Mononuclear cell (primary cell): ENCODE data around the gene RPRML. TPM values are rescaled to one million over a fixed set of nuclear protein-coding genes. Genes with fewer than 3 reads are reported as not detected.
"Not testable (repeated sequence)": the region's sequence is repeated elsewhere in the genome, so short reads cannot be mapped to it uniquely, and the experiment has no call there.

Source experiments
- H3K27me3 ChIP-seq: 2 replicates; pipeline ENCODE4 v1.6.0; 2011; ENCODE audit warnings: low read length, control low read depth; ENCODE audit not compliant: insufficient read depth
- H3K4me1 ChIP-seq: 2 replicates; pipeline ENCODE4 v1.5.1; 2011; ENCODE audit warnings: mild to moderate bottlenecking, low read length, control low read depth; ENCODE audit not compliant: insufficient read depth
- H3K4me3 ChIP-seq: 2 replicates; pipeline ENCODE4 v1.5.1; 2011; ENCODE audit warnings: mild to moderate bottlenecking, low read length, moderate library complexity
- H3K9me3 ChIP-seq: 2 replicates; pipeline ENCODE4 v1.5.1; 2011; ENCODE audit warnings: low read depth, mild to moderate bottlenecking, control low read depth, low read length
- total RNA-seq: library from RNA; depleted of rRNA; stranded (reverse); fragments of >200 nt; gene quantifications from one replicate; pipeline ENCODE4 v1.2.3, GENCODE V29; 2012

RPRML gene
- total RNA-seq, 1 donor = not detected

GRCh38 chr17:46963571-46963970, 15.5 kb downstream of the RPRML start:
- H3K9me3 ChIP-seq = no peaks in the 10 kb centered on the region
- H3K4me3 ChIP-seq = no peak overlapping the region
- no peaks in the 10 kb centered on the region for H3K4me1 ChIP-seq
- H3K27me3 ChIP-seq = no peaks in the 10 kb centered on the region

GRCh38 chr17:46962374-46962790, 16.7 kb downstream of the RPRML start:
- Histone ChIP-seq H3K4me3 (no peak overlapping the region), H3K27me3 (no peaks in the 10 kb centered on the region), H3K9me3 (no peaks in the 10 kb centered on the region), H3K4me1 (no peaks in the 10 kb centered on the region)

GRCh38 chr17:46960152-46960551, 18.9 kb downstream of the RPRML start:
- Histone ChIP-seq H3K4me3 (no peak overlapping the region), H3K4me1 (no peaks in the 10 kb centered on the region), H3K9me3 (no peaks in the 10 kb centered on the region), H3K27me3 (no peaks in the 10 kb centered on the region)

GRCh38 chr17:46958041-46958591, 20.9 kb downstream of the RPRML start:
- no peaks in the 10 kb centered on the region for H3K4me1 ChIP-seq

DNA sequence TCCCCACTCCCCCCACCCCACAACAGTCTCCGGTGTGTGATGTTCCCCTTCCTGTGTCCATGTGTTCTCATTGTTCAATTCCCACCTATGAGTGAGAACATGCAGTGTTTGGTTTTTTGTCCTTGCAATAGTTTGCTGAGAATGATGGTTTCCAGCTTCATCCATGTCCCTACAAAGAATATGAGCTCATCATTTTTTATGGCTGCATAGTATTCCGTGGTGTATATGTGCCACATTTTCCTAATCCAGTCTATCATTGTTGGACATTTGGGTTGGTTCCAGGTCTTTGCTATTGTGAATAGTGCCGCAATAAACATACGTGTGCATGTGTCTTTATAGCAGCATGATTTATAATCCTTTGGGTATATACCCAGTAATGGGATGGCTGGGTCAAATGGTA, 25.9 kb downstream of the RPRML start:
- H3K9me3 ChIP-seq, H3K4me1 ChIP-seq, H3K4me3 ChIP-seq, H3K27me3 ChIP-seq: not testable (repeated sequence)

More at GRCh38 chr17:46958041-46958591, 20.9 kb downstream of the RPRML start:
- no peaks in the 10 kb centered on the region for H3K27me3 ChIP-seq
- H3K4me3 ChIP-seq = no peak overlapping the region
- H3K9me3 ChIP-seq = no peaks in the 10 kb centered on the region

DNA sequence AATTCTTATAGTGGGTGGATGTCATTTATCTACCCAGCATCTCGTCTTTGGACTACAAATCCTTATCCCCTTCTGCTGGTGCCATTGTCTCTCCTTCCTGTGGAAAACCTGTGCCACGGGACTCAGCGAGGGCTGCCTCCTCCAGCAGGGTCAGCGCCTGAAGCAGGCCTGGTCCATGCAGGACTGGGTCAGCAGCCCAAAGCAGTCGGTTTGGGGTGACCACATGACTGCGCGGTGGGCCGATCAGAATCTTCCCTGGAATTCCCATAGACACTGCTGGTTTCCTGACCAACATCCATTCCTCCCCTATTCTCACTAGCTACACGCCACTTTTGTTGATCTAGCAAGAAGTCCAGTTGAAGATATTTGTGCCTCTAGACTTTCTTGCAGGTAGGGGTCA, 26.9 kb downstream of the RPRML start:
- Histone ChIP-seq H3K4me1 (no peaks in the 10 kb centered on the region), H3K4me3 (no peak overlapping the region), H3K9me3 (no peaks in the 10 kb centered on the region), H3K27me3 (no peaks in the 10 kb centered on the region)

DNA sequence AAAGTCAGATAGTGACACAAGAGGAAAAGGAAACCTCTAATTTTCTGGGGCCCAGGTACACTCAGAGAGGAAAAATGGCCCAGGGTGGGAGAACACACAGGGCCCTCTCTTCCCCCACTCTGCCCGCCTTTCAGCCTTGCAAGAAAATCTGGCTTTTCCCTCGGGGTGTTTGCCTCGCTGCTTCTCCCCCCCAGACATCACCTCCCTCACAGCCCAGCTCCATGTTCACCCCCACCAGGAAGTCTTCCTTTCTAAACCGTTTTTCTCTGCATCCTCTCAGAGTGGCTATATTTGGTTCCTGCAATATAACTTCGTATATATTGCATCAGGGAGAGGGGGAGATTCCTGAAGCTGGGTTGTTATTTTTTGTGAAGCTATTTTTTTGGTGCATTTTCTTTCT, 27.3 kb downstream of the RPRML start:
- no peaks in the 10 kb centered on the region for H3K4me1 ChIP-seq

DNA sequence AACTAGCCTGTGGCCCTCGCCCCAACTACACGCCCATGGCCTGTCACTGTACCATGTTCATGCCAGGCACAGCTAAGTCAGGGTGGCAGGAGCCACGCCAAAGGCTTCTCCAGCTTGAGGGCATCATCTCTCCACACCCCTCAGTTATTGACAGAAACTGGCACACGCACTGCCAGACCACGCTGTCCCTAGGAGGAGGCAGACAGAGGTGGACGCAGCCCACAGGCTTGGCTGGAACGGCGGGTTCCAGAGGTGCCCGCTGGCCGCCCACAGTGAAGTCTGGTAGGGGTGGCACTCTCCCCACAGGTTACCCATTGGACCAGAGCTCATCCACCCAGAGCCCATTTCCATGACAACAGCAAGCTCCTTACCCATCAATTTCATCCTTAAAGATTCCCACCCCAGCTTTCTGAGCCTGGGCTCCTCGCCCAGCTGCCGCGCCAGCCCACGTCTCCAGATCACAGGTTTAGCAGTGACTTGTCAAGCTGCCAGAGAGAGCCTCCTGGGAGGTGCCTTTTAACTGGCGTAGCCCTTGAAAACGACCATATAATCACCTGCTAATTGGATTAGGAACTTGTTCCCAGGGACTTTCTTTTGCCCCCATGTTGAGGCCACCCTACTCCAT, 27.9 kb downstream of the RPRML start:
- no peaks in the 10 kb centered on the region for H3K27me3 ChIP-seq
- no peaks in the 10 kb centered on the region for H3K4me1 ChIP-seq
- H3K4me3 ChIP-seq = no peak overlapping the region
- H3K9me3 ChIP-seq = no peaks in the 10 kb centered on the region

More for the DNA sequence above, 27.3 kb downstream of the RPRML start:
- Histone ChIP-seq H3K9me3 (no peaks in the 10 kb centered on the region), H3K4me3 (no peak overlapping the region), H3K27me3 (no peaks in the 10 kb centered on the region)

- Histone ChIP-seq H3K27me3 (no peaks in the 10 kb centered on the region), H3K4me3 (no peak overlapping the region), H3K4me1 (no peaks in the 10 kb centered on the region), H3K9me3 (no peaks in the 10 kb centered on the region)
These were observed 28.6 kb downstream of the RPRML start for GRCh38 chr17:46950342-46950996.

- peaks cover 1% of the 10 kb centered on the region for H3K4me1 ChIP-seq
These were observed 29.5 kb downstream of the RPRML start for GRCh38 chr17:46949291-46950174.

GRCh38 chr17:46948544-46948943, 30.5 kb downstream of the RPRML start:
- peaks cover 11% of the 10 kb centered on the region for H3K4me1 ChIP-seq
- H3K27me3 ChIP-seq = no peaks in the 10 kb centered on the region
- H3K9me3 ChIP-seq = no peaks in the 10 kb centered on the region
- no peak overlapping the region for H3K4me3 ChIP-seq

More at GRCh38 chr17:46949291-46950174, 29.5 kb downstream of the RPRML start:
- H3K4me3 ChIP-seq = no peak overlapping the region
- H3K27me3 ChIP-seq = no peaks in the 10 kb centered on the region
- H3K9me3 ChIP-seq = no peaks in the 10 kb centered on the region

GRCh38 chr17:46947216-46947615, 31.8 kb downstream of the RPRML start:
- no peak overlapping the region for H3K4me3 ChIP-seq
- H3K9me3 ChIP-seq = no peaks in the 10 kb centered on the region
- peaks cover 17% of the 10 kb centered on the region for H3K4me1 ChIP-seq
- H3K27me3 ChIP-seq = no peaks in the 10 kb centered on the region

DNA sequence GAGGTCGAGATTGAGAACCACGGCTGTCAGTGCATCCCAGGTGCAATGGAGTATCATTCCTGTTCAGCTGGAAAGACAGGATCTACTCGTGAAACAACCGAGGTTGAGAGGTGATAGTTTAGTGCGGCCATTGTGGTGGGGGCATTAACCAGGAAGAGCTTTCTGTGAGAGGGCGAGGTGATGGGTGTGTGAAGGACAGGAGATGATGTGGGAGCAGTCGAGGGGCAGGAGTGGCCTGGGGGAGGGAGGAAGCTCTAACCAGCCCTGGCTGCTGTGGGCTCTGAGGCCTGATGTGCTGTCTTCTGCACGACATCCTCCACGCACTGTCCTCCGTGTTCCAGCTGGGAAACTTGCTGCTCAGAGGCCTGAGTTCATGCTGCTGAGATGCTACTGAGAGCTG, 34.1 kb downstream of the RPRML start:
- no peak overlapping the region for H3K4me3 ChIP-seq
- H3K4me1 ChIP-seq = peaks cover 17% of the 10 kb centered on the region
- no peaks in the 10 kb centered on the region for H3K27me3 ChIP-seq
- no peaks in the 10 kb centered on the region for H3K9me3 ChIP-seq

- no peaks in the 10 kb centered on the region for H3K9me3 ChIP-seq
- H3K27me3 ChIP-seq = no peaks in the 10 kb centered on the region
- peaks cover 17% of the 10 kb centered on the region for H3K4me1 ChIP-seq
- H3K4me3 ChIP-seq = no peak overlapping the region
These were observed 35.3 kb downstream of the RPRML start for GRCh38 chr17:46943501-46944393.
